Measurements from ENCODE around the gene BDKRB2.

The BDKRB2 gene

GRCh38 chr14:96201965-96202364 lies 2.7 kb upstream of the BDKRB2 start:
- no peak for DNase-seq

- no peak for DNase-seq
Measured at GRCh38 chr14:96202441-96203094, 2.1 kb upstream of the BDKRB2 start.

GRCh38 chr14:96203116-96203515 lies 1.5 kb upstream of the BDKRB2 start:
- no peak for DNase-seq

GRCh38 chr14:96203635-96204034 lies 1.0 kb upstream of the BDKRB2 start:
- no peak for DNase-seq

- DNase-seq: no peak
Measured at GRCh38 chr14:96205059-96205977, 679 bp downstream of the BDKRB2 start.

GRCh38 chr14:96205978-96206360 lies 1.3 kb downstream of the BDKRB2 start:
- no peak for DNase-seq

- DNase-seq: no peak
Measured at GRCh38 chr14:96206461-96206860, 1.8 kb downstream of the BDKRB2 start.

- no peak for DNase-seq
Measured at GRCh38 chr14:96207686-96208085, 3.0 kb downstream of the BDKRB2 start.

- no peak for DNase-seq
Measured at GRCh38 chr14:96208739-96209138, 4.1 kb downstream of the BDKRB2 start.

GRCh38 chr14:96212140-96212539 lies 7.5 kb downstream of the BDKRB2 start:
- no peak for DNase-seq

GRCh38 chr14:96212896-96213295 lies 8.3 kb downstream of the BDKRB2 start:
- DNase-seq: no peak

- no peak for DNase-seq
Measured at GRCh38 chr14:96213871-96214465, 9.3 kb downstream of the BDKRB2 start.

GRCh38 chr14:96214793-96215192 lies 10.2 kb downstream of the BDKRB2 start:
- no peak for DNase-seq

- DNase-seq: no peak
Measured at GRCh38 chr14:96215452-96216244, 11.0 kb downstream of the BDKRB2 start.

- DNase-seq: no peak
Measured at GRCh38 chr14:96216627-96217026, 12.0 kb downstream of the BDKRB2 start.

- DNase-seq: no peak
Measured at GRCh38 chr14:96217376-96217913, 12.8 kb downstream of the BDKRB2 start.

GRCh38 chr14:96221109-96221650 lies 16.5 kb downstream of the BDKRB2 start:
- no peak for DNase-seq

- DNase-seq: no peak
Measured at GRCh38 chr14:96221841-96222240, 17.2 kb downstream of the BDKRB2 start.

GRCh38 chr14:96224480-96225096 lies 19.9 kb downstream of the BDKRB2 start:
- no peak for DNase-seq

- no peak for DNase-seq
Measured at GRCh38 chr14:96225213-96225612, 20.6 kb downstream of the BDKRB2 start.

- DNase-seq: no peak
Measured at GRCh38 chr14:96225745-96226151, 21.1 kb downstream of the BDKRB2 start.

GRCh38 chr14:96227428-96227827 lies 22.8 kb downstream of the BDKRB2 start:
- no peak for DNase-seq

Data from retina (tissue), 1 donor.